Astrocyte (in vitro differentiated cells and primary cell): ENCODE results near the gene DDX23. TPM values are rescaled to one million over a fixed set of nuclear protein-coding genes. Genes with fewer than 3 reads are reported as not detected.

Experiments used
- DNase-seq: peaks from one replicate; pipeline ENCODE4 v3.0.0-alpha.2; 2010; ENCODE audit warnings: low read depth
- FAIRE-seq: peaks from 2 replicates; lab custom pipeline; 2011; peaks lifted over from hg19 to GRCh38; lab: Jason Lieb, UNC
- H2AFZ ChIP-seq: 2 replicates; pipeline ENCODE4 v1.6.0; 2012; ENCODE audit warnings: low read depth, low read length, inconsistent platforms
- H3K27ac ChIP-seq: 2 replicates; pipeline ENCODE4 v1.5.1; 2011; ENCODE audit warnings: low read depth, low read length, inconsistent platforms
- H3K27me3 ChIP-seq: 2 replicates; pipeline ENCODE4 v1.6.0; 2011; ENCODE audit warnings: low read length, inconsistent platforms; ENCODE audit not compliant: insufficient read depth
- H3K36me3 ChIP-seq: 2 replicates; pipeline ENCODE4 v1.5.1; 2011; ENCODE audit warnings: low read length, inconsistent platforms; ENCODE audit not compliant: insufficient read depth
- H3K4me1 ChIP-seq: 2 replicates; pipeline ENCODE4 v1.5.1; 2011; ENCODE audit warnings: low read length, inconsistent platforms; ENCODE audit not compliant: insufficient read depth
- H3K4me2 ChIP-seq: 2 replicates; pipeline ENCODE4 v1.6.0; 2012; ENCODE audit warnings: low read length, inconsistent platforms
- H3K4me3 ChIP-seq: 2 replicates; pipeline ENCODE4 v1.5.1; 2011; ENCODE audit warnings: low read depth, mild to moderate bottlenecking, low read length, inconsistent platforms; ENCODE audit not compliant: insufficient read depth
- H3K79me2 ChIP-seq: 2 replicates; pipeline ENCODE4 v1.6.0; 2012; ENCODE audit warnings: mild to moderate bottlenecking, low read length, inconsistent platforms; ENCODE audit not compliant: insufficient read depth
- H3K9ac ChIP-seq: 2 replicates; pipeline ENCODE4 v1.6.0; 2012; ENCODE audit warnings: mild to moderate bottlenecking, low read length, inconsistent platforms
- H3K9me3 ChIP-seq: 2 replicates; pipeline ENCODE4 v1.5.1; 2012; ENCODE audit warnings: low read depth, mild to moderate bottlenecking, low read length, inconsistent platforms; ENCODE audit not compliant: insufficient read depth
- H4K20me1 ChIP-seq: 2 replicates; pipeline ENCODE4 v1.6.0; 2012; ENCODE audit warnings: low read length, inconsistent platforms; ENCODE audit not compliant: insufficient read depth
- H3K27ac Mint-ChIP-seq: one replicate; pipeline ENCODE4 v1.8.0; 2021; ENCODE audit warnings: mild to moderate bottlenecking, mixed read lengths; ENCODE audit not compliant: unreplicated experiment
- H3K27me3 Mint-ChIP-seq: one replicate; pipeline ENCODE4 v1.8.0; 2021; ENCODE audit warnings: low read depth, mixed read lengths; ENCODE audit not compliant: unreplicated experiment
- H3K36me3 Mint-ChIP-seq: one replicate; pipeline ENCODE4 v1.8.0; 2021; ENCODE audit warnings: low read depth, mixed read lengths; ENCODE audit not compliant: unreplicated experiment
- H3K4me1 Mint-ChIP-seq: one replicate; pipeline ENCODE4 v1.8.0; 2021; ENCODE audit warnings: low read depth, mixed read lengths; ENCODE audit not compliant: unreplicated experiment
- H3K4me3 Mint-ChIP-seq: one replicate; pipeline ENCODE4 v1.8.0; 2021; ENCODE audit warnings: mild to moderate bottlenecking, moderate library complexity, mixed read lengths; ENCODE audit not compliant: unreplicated experiment
- H3K9me3 Mint-ChIP-seq: one replicate; pipeline ENCODE4 v1.8.0; 2021; ENCODE audit warnings: mild to moderate bottlenecking, mixed read lengths; ENCODE audit not compliant: unreplicated experiment
- EZH2 ChIP-seq: IDR thresholded peaks from 2 replicates; pipeline ENCODE4 v1.6.1; 2012; ENCODE audit warnings: mild to moderate bottlenecking, low read length, inconsistent platforms; ENCODE audit not compliant: insufficient read depth
- total RNA-seq: library from RNA; stranded (reverse); gene quantifications from 2 replicates; pipeline ENCODE4 v1.2.1, GENCODE V29; 2021
- TF ChIP-seq, protein P1 (sequence below): IDR thresholded peaks from 2 replicates; pipeline ENCODE4 v1.5.1; 2011; ENCODE audit warnings: low read depth, mild to moderate bottlenecking, inconsistent platforms, low read length, moderate library complexity; ENCODE audit not compliant: insufficient read depth

The DDX23 gene
- total RNA-seq, 1 donor from 2014 or later, result 77.1 TPM

DNA sequence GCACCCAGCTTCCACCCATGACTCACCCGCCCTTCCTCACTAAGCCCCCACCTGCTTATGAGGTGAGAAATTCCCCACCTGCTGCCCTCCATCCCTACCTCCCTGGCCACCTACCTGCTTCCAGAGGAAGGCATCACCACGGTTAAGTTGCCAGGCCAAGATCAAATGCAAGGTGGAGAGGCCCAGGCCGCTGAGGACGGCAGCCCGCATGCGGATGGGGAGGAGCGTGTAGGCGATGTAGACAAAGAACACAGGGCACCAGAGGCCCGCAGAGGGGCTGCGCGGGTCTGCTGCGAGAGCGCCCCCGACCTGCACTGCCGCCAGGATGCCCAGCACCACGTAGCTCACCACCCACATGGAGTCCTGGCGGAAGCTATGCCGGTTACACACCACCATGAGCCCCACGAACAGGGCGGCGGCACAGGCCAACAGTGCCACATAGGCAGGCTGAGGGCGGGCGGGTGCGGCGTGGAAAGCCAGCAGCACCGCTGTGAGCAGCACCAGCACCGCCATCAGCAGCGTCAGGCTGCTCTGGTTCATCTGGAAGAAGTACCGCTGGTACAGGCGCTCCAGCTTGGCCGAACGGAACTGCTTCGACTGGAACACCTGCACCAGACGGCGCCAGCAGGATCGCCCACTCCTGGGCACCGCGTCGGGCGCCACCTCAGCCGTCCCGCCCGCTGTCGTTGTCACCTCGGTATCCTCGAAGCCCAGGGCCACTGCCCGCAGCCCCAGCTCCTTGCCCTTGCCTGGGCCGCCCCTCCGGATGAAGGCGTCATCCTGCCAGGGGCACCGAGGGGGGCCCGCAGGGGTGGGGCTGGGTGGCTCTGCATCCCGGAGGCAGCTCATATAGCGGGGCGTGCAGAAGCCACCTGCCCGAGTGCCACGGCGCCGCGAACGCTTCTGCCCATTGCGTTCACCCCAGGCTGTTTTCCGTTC lies 69.2 kb downstream of the DDX23 start:
- Histone ChIP-seq H3K4me3 (no peak overlapping the region), H3K4me2 (no peak overlapping the region), H3K9me3 (no peaks in the 10 kb centered on the region), H3K27me3 (no peaks in the 10 kb centered on the region), H2AFZ (no peak overlapping the region), H3K4me1 (peaks cover 31% of the 10 kb centered on the region), H3K36me3 (no peaks in the 10 kb centered on the region), H3K79me2 (peaks cover 75% of the 10 kb centered on the region), H4K20me1 (peaks cover 72% of the 10 kb centered on the region), H3K9ac (no peak overlapping the region), H3K27ac (no peak overlapping the region)
- TF ChIP-seq, protein P1, sequence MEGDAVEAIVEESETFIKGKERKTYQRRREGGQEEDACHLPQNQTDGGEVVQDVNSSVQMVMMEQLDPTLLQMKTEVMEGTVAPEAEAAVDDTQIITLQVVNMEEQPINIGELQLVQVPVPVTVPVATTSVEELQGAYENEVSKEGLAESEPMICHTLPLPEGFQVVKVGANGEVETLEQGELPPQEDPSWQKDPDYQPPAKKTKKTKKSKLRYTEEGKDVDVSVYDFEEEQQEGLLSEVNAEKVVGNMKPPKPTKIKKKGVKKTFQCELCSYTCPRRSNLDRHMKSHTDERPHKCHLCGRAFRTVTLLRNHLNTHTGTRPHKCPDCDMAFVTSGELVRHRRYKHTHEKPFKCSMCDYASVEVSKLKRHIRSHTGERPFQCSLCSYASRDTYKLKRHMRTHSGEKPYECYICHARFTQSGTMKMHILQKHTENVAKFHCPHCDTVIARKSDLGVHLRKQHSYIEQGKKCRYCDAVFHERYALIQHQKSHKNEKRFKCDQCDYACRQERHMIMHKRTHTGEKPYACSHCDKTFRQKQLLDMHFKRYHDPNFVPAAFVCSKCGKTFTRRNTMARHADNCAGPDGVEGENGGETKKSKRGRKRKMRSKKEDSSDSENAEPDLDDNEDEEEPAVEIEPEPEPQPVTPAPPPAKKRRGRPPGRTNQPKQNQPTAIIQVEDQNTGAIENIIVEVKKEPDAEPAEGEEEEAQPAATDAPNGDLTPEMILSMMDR, result no peak
- TF ChIP-seq EZH2, result no peak
- H3K27ac Mint-ChIP-seq, result no peak overlapping the region
- no peak overlapping the region for H3K4me3 Mint-ChIP-seq
- H3K4me1 Mint-ChIP-seq, result peaks cover 13% of the 10 kb centered on the region
- H3K9me3 Mint-ChIP-seq, result no peaks in the 10 kb centered on the region
- peaks cover 9% of the 10 kb centered on the region for H3K36me3 Mint-ChIP-seq
- no peak for FAIRE-seq
- H3K27me3 Mint-ChIP-seq, result no peaks in the 10 kb centered on the region
- DNase-seq, result no peak

DNA sequence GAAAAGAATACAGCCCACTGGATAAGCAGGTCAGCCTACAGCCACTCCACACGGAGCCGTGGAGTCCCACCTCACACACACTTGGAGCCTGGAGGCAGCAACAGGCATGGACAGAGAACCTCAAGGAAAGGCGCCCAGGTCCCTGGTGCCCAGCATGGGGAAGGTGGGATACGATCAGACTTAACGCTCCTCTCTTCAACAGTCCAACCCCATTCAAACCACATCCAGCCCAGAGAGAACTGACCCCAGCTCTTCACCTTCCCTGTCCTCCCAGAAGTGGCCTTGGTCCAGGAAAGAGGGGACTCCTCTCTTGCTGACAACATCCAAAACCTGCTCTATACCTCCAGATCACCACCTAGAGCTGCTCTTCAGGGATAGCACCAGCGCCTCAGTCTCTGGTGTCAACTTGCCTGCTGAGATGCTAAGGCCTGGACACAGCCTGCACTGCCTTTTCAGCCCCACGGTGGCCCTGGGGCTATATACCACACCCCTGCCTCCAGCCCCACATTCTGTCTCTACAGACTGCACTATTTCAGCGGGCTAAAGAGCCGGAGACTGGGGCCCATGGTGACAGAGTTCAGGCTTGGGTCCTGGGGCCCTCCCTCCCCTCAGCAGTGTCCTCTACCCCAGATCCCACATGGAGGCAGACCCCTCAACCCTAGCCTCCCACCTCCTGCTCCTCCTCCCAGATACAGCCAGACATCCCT lies 70.1 kb downstream of the DDX23 start:
- Histone ChIP-seq H3K27ac (no peak overlapping the region), H3K9ac (no peak overlapping the region), H2AFZ (no peak overlapping the region), H3K4me2 (no peak overlapping the region), H3K4me1 (peaks cover 23% of the 10 kb centered on the region), H4K20me1 (peaks cover 72% of the 10 kb centered on the region), H3K79me2 (peaks cover 67% of the 10 kb centered on the region), H3K4me3 (no peak overlapping the region), H3K27me3 (no peaks in the 10 kb centered on the region), H3K9me3 (no peaks in the 10 kb centered on the region), H3K36me3 (no peaks in the 10 kb centered on the region)
- Mint-ChIP-seq H3K27me3 (no peaks in the 10 kb centered on the region), H3K27ac (no peak overlapping the region), H3K4me1 (peaks cover 8% of the 10 kb centered on the region), H3K9me3 (no peaks in the 10 kb centered on the region), H3K4me3 (no peak overlapping the region), H3K36me3 (peaks cover 17% of the 10 kb centered on the region)
- FAIRE-seq (no peak), DNase-seq (no peak)
- TF ChIP-seq, protein P1, result no peak
- no peak for TF ChIP-seq EZH2
